Neural cell (in vitro differentiated cells): ENCODE results near the gene SCARB1.

ENCODE experiments used
- EP300 ChIP-seq: fragments of 450-650 bp; conservative IDR thresholded peaks from 2 replicates; pipeline ENCODE4 v1.6.1; 2014; ENCODE audit warnings: antibody characterized with exemption, mild to moderate bottlenecking, moderate library complexity; ENCODE audit not compliant: poor library complexity, severe bottlenecking
- EZH2 ChIP-seq: fragments of 200-600, 300-800 bp; shearing (Covaris generic), sonication (generic); IDR thresholded peaks from 2 replicates; pipeline ENCODE4 v1.6.1; 2014; ENCODE audit warnings: antibody characterized with exemption, low read length, borderline replicate concordance, mild to moderate bottlenecking; ENCODE audit not compliant: insufficient read depth, poor library complexity, severe bottlenecking
- POLR2AphosphoS5 ChIP-seq: IDR thresholded peaks from 2 replicates; pipeline ENCODE4 v1.6.1; 2012
- RAD21 ChIP-seq: fragments of 450-650 bp; conservative IDR thresholded peaks from 2 replicates; pipeline ENCODE4 v1.6.1; 2014; ENCODE audit warnings: antibody characterized with exemption, mild to moderate bottlenecking, moderate library complexity
- SMC3 ChIP-seq: fragments of 450-650 bp; conservative IDR thresholded peaks from 2 replicates; pipeline ENCODE4 v1.6.1; 2014; ENCODE audit warnings: antibody characterized with exemption, mild to moderate bottlenecking, moderate library complexity; ENCODE audit not compliant: poor library complexity
- TAF1 ChIP-seq: IDR thresholded peaks from 2 replicates; pipeline ENCODE4 v1.6.1; 2012; ENCODE audit warnings: low read depth
- TF ChIP-seq, protein P1 (sequence below): fragments of 450-650 bp; IDR thresholded peaks from 2 replicates; pipeline ENCODE4 v1.5.1; 2014; ENCODE audit warnings: antibody characterized with exemption, mild to moderate bottlenecking, moderate library complexity; ENCODE audit not compliant: poor library complexity, severe bottlenecking
- TF ChIP-seq, protein P2 (sequence below): IDR thresholded peaks from 2 replicates; pipeline ENCODE4 v1.6.1; 2012; ENCODE audit warnings: borderline replicate concordance

DNA sequence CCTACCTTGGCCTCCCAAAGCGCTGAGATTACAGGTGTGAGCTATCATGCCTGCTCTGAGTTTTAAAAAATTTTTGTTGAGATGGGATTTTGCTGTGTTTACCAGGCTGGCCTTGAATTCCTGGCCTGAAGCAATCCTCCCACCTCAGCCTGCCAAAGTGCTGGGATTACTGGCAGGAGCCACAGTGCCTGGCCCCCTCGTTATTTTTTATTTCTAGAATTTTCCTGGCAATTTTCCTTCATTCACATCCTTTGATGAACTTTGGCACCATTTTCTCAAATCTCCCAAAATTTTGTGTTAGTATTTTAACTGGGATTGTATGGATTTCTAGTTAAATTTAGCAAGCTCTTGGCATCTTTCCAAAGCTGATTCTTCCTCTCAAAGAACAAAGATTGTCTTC lies 24.6 kb upstream of the SCARB1 start:
- no peak for TF ChIP-seq POLR2AphosphoS5
- TF ChIP-seq, protein P1, sequence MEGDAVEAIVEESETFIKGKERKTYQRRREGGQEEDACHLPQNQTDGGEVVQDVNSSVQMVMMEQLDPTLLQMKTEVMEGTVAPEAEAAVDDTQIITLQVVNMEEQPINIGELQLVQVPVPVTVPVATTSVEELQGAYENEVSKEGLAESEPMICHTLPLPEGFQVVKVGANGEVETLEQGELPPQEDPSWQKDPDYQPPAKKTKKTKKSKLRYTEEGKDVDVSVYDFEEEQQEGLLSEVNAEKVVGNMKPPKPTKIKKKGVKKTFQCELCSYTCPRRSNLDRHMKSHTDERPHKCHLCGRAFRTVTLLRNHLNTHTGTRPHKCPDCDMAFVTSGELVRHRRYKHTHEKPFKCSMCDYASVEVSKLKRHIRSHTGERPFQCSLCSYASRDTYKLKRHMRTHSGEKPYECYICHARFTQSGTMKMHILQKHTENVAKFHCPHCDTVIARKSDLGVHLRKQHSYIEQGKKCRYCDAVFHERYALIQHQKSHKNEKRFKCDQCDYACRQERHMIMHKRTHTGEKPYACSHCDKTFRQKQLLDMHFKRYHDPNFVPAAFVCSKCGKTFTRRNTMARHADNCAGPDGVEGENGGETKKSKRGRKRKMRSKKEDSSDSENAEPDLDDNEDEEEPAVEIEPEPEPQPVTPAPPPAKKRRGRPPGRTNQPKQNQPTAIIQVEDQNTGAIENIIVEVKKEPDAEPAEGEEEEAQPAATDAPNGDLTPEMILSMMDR, result no peak
- TF ChIP-seq EP300, result no peak
- TF ChIP-seq SMC3, result no peak
- no peak for TF ChIP-seq RAD21
- TF ChIP-seq EZH2, result no peak
- TF ChIP-seq, protein P2, sequence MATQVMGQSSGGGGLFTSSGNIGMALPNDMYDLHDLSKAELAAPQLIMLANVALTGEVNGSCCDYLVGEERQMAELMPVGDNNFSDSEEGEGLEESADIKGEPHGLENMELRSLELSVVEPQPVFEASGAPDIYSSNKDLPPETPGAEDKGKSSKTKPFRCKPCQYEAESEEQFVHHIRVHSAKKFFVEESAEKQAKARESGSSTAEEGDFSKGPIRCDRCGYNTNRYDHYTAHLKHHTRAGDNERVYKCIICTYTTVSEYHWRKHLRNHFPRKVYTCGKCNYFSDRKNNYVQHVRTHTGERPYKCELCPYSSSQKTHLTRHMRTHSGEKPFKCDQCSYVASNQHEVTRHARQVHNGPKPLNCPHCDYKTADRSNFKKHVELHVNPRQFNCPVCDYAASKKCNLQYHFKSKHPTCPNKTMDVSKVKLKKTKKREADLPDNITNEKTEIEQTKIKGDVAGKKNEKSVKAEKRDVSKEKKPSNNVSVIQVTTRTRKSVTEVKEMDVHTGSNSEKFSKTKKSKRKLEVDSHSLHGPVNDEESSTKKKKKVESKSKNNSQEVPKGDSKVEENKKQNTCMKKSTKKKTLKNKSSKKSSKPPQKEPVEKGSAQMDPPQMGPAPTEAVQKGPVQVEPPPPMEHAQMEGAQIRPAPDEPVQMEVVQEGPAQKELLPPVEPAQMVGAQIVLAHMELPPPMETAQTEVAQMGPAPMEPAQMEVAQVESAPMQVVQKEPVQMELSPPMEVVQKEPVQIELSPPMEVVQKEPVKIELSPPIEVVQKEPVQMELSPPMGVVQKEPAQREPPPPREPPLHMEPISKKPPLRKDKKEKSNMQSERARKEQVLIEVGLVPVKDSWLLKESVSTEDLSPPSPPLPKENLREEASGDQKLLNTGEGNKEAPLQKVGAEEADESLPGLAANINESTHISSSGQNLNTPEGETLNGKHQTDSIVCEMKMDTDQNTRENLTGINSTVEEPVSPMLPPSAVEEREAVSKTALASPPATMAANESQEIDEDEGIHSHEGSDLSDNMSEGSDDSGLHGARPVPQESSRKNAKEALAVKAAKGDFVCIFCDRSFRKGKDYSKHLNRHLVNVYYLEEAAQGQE, result no peak
- TF ChIP-seq TAF1, result no peak
